ENCODE data around the gene NFASC.

Gene NFASC

DNA sequence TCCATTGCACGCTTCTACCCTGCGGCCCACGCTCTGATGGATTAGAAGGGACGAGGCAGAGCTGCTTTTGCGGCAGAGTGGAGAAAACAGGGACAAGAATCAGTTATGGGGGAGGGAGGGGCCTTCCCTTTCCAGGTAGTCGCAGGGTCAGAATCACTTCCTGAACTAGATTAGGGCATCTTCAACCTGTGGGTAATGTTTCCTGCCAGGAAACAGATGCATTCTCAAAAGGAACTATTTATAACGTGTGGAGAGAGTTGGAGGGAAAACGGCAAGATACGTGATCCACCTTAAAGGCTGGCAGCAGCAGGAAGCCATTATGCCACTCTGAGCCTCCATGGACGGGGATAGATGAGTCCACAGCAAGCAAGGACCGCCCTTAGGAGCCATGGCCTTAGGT, 112.5 kb downstream of the NFASC start:
- no peak for DNase-seq (ENCODE audit: low spot score)

DNA sequence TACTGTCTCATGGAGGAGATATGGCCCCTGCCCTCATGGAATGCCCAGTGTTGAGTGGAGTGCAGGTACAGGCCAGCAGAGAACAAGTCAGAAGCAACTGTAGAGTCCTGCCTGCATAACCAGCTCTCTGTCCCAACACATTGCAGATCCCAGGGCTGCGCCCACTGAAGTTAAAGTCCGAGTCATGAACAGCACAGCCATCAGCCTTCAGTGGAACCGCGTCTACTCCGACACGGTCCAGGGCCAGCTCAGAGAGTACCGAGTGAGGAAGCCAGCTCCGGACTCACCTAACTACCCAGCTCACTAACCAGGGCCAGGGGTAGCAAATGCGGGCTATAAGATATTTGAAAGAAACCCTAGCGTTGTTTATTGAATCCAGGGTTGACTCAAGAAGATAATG, 113.2 kb downstream of the NFASC start:
- no peak for DNase-seq (ENCODE audit: low spot score)

DNA sequence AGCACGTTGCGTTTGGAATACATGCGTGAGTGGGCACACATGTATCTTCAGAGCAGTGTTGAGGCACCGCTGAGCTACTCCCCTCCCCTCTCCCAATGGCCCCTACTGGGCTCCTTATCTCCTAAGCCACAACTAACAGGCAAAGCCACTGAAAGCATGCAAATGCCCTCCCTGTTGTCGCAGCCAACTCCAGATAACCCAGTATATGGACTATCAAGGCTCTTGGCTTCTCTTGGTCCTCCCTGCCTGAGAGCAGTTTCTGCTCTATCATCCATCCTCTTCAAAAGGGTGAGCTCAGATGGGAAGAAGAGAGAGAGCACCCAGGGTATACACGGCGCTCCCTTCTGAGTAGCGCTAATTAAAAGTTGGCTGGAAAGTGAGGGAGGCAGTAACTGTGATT, 113.8 kb downstream of the NFASC start:
- DNase-seq (ENCODE audit: low spot score) = no peak

DNA sequence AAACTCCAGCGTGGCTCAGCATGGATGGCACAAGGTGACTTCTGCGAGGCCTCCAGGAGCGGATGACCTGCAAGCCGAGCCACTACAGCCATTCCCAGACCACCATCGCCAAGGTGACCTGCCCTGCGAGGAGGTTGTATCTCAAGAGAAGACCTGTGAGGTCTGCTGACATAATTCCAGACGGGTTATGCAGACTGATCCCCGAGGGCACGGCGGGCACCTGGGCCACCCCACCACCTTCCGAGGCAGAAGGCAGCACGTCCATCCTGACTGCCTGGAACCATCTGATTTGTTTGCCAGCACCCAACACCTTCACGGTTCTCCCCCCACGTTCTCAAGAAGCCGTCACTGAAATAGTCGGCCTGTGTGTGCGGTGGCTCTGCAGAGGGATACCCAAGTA, 115.5 kb downstream of the NFASC start:
- no peak for DNase-seq (ENCODE audit: low spot score)

DNA sequence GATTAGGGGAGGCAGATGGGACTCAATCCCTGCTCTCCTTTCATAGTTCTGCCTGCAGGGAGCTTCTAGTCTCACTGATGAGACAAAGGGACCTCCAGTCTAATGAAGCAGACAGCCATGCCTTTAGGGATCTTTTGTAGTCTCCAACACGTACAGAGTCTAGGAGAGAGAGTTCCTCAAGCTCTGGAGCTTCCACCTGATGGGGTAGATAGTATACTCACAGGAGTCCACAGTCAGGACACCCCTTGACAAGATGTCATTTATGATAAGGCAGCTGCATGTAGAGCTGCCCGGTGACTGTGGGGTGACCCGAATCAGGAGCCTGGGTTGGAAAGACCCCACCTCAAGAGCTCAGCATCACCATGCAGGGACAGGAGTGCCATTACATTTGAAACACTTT, 117.0 kb downstream of the NFASC start:
- no peak for DNase-seq (ENCODE audit: low spot score)

DNA sequence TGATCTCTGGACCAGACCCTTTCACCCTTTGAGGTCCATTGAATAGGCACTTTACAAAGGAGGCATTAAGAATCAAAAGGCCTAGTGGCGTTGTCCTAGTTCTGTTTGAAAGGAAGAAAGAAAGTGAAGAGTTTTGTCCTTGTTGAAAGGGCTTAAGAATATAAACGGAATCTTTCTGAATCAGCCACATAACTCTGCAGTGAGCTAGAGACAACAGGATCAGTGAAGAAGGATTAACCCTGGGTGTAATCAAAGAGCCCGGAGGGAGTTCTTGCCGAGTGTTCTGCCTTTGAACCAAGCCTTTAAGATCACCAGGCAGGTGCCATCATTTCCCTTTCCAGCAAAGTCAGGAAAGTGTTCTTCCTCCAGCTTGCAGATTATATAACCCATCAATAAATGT, 117.5 kb downstream of the NFASC start:
- DNase-seq (ENCODE audit: low spot score) = no peak

DNA sequence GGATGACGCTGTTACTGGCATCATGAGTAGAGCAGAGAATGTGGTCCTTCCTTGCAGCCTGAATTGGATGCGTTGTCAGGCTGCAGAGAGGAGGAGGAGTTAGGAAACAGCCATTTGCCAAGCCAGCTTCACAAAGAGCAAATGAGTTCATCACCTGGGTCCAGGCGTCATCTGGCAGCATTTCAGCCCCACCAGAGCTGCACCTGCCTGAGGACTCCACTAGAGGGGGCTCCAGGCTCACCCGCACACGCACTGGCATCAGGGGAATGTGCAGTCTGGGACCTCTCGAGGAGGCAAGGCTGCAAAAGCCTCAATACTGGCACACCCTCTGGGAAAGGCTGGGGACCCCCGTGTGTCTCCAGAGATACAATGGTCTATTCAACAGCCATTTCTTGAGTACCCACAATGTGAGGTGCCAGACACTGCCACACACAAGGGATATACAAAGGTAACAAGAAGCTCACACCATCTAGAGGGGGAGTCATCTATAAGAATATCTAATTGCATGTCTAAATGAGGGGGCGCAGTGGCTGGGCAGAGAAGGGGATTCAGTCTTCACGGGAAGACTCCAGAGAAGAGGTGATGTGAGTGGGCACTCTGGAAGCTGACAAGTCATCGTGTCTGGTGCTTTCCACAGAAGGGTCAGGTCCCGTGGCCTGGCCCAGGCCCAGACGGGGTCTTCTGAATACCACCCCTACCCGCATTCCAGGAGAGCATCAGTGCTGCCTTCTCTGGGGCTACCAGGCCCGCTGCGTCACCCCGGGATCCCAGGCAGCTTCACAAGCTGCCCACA, 118.8 kb downstream of the NFASC start:
- peak; percentile 92 for DNase-seq (ENCODE audit: low spot score)

DNA sequence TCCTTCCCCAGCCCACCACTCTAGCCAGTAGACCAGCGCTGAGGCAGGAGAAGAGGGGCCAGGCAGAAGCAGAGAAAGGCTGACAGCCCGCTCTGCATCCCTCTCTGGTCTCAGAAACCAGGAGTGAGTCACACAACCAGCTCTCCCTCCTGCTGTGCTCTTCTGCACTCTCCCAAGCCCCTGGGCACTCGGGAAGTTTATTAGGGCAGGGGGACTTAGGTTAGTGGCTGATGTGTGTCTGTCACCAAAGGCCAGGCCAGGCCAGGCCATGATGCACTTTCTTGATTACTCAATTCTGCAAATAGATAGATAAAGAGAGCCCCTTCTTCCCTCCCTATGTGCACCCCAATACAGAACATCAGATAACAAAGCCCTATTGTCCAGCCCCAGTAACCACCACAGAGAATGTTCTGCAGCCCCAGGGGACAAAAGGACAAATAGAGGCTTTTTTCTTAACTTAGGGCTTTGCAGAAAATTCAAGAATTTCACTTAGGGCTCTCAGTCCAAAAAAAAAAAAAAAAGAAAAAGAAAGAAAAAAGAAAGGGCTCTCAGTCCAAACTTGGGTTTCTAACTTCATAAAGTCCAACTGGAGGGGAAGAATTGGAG, 119.5 kb downstream of the NFASC start:
- DNase-seq (ENCODE audit: low spot score) = peak; percentile 80

DNA sequence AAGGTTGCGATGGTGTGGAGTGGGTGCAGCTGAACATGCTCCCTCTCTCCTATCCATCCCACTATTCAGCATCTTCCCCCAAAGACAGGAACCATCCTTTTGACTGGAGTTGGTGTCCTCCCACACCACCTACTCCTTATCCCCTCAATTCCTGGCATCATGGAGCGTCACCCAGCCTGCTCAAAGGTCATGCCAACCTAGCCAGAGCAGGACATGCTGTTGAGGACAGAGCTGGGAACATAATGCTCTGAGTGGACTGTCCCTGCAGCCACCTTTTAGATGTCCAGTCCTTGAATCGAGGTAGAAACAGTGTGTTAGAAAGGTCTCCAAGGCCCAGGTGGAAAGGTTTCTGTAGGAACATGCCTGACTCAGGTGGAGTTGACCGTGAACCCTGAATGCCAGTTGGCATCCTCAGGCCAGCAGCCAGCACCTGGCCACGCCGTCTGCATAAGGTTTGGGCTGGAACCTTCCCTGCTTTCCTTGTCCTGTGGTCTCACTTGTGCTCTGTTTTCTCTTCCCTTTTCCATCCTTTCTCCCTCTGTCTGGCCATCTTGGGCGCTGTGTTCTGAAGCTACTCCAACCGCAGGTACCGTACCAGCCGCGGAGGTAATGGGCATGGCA, 120.2 kb downstream of the NFASC start:
- no peak for DNase-seq (ENCODE audit: low spot score)

DNA sequence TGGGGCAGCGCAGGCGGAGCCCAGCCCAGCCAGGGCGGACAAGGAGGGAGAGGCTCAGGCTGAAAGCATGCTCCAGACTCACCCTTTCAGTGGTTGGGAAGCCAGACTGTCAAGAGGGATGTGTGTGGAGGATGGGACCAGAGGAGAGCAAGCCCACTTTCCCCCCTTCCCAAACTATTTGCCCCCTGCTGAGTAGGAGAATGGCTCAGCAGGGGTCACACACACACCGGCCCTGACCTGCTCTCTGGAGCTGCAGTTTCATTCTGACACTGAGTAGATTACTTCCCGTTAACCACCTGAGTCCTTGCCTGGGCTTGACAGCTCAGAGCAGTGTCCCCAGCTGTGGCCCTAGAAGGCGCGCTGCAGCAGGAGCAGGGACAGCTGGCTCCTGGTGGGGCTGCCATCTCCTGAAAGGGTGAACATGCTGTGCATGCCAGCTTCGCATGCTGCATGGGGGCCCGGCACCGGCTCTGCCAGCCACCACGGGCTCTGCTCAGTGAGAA, 120.7 kb downstream of the NFASC start:
- no peak for DNase-seq (ENCODE audit: low spot score)

DNA sequence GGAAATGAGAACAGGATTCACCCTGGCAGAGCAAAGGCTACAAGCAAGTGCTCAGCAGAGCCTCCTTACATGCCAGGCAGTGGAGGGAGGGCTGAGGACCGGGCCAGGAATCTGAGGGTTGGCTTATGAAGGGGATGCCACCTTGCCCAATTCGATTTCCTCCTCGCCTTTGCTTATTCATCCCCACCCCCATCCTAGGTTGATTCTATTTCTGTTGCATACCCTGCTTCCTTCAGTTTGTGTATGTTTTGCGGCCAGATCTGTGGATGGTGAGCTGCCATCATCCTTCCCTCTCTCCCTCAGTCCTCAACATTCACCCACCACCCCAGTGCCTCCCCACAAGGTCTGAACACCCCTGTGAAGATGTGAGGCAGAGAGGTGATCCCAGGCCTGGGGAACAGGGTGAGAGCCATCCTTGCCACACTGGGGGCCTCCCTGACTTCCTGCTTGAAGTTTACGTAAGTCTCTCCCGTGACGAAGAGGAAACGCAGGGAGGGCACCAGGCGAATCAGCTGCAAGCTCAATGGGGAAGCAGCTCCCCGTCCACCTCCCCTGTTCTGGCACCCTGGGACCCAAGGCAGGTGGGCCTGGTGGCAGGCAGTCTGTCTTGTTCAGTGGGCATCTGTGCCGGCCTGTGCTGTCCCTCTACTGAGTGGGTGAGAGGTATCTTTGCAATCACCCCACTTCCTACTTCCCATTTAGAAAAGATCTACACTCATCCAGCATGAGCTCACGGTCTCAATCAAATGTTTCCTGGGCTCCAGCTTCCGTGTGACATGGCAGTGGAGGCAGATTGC, 121.7 kb downstream of the NFASC start:
- peak; percentile 46 for DNase-seq (ENCODE audit: low spot score)

DNA sequence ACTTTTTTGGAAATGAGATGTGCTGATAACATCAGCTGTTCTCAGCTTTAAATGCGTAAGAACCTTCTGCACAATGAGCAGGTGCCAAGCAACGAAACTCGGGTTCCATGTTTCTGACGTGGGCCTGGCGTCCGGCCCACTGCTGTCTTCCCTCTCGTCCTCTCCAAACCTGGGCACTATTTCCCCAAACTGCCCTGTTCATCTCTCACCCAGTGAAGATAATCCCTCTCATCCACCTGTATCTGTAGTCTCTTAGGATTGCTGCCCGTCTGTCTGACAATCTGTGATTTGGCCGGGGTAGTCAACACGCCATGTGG, 122.3 kb downstream of the NFASC start:
- DNase-seq (ENCODE audit: low spot score) = no peak

DNA sequence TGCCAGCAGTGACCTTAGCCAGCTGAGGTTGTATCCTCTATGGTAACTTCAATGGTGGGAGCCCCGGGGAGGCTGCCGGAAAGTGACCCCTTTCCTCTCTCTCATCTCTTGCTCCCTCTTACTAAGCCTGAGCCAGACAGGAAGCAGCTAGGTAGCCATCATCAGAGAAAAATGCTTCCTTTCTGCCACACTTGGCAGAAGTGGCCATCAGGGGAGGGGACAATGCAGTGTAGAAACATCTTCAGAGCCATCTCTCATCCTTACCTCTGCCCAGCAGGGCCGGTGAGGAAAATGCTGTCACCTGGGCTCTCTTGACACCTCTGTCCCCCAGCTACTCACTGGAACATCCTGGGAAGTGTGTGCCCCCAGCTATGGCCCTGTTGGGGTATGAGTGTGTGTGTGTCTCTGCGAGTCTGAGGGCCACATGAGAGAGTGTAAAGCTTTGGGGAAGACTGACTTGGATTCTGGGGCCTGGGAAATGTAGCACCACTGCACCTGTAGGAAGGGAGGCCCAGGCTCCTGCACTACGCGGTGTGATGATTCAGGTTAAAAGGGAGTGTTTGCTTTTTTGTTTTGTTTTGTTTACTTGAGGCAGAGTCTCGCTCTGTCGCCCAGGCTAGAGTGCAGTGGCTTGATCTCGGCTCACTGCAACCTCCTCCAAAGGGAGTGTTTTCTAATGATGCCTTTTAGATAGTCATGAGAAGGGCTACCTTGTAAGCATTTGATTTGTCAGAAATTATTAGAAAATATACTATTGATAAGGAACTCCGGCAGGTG, 123.6 kb downstream of the NFASC start:
- DNase-seq (ENCODE audit: low spot score) = no peak

DNA sequence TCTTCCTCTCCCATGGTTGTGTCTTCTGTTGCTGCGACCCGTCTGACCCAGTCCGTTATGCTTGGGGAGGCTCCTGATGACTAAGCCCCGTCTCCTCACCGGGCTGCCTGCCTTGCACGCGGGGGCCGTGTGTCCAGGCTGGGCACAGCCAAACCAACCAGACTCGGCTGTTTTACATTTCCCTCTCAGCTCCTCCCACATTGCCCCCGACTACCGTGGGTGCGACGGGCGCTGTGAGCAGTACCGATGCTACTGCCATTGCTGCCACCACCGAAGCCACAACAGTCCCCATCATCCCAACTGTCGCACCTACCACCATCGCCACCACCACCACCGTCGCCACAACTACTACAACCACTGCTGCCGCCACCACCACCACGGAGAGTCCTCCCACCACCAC, 126.3 kb downstream of the NFASC start:
- DNase-seq (ENCODE audit: low spot score) = no peak

DNA sequence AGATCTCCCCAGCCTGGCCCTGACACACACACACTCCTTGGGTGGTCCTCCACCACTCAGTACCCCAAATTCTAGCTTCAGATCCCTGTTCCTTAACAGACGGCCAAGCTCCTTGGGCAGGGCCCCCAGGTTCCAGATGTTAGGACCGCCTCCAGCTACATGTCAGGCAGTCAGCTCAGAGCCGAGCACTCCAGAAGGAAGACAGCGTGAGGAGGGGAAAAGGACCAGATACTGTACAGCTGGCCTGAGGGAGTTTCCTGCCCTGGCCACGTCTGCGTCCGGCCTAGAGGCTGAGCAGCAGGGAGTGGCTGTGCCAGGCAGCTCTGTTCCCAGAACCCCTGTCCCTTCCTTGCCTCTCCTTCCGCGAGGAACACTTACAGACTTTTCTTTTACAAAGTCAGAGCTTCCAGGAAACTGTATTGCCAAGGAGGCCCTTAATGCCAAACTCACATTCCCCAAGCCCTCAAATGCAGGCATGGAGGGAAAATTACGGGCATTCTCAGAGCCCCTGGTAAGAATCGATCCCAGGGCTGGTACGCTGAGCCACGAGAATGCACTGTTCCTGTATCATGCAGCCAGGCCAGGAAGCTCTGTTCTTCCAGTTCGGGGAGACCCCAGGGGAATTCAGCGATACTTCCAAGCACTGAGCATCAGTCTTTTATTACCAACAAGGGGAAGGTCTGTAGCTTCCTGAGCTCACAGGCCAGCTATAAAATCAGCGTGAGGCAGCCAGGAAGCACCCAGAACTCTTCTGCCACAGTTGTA, 127.1 kb downstream of the NFASC start:
- no peak for DNase-seq (ENCODE audit: low spot score)

DNA sequence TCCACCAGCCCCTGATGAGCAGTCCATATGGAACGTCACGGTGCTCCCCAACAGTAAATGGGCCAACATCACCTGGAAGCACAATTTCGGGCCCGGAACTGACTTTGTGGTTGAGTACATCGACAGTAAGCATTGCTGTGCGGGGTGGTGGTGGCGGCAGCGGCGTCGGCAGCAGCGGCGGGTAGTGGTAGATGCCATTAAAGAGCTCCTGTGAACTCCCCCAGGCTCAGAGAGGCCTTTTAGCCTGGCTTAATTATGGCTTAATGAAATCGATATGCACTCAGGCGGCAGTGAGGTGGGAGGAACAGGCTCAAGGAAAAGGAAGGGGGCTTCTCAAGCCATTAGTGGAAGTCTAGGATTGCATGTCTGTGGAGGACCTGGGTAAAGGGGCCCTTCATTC, 130.5 kb downstream of the NFASC start:
- no peak for DNase-seq (ENCODE audit: low spot score)

DNA sequence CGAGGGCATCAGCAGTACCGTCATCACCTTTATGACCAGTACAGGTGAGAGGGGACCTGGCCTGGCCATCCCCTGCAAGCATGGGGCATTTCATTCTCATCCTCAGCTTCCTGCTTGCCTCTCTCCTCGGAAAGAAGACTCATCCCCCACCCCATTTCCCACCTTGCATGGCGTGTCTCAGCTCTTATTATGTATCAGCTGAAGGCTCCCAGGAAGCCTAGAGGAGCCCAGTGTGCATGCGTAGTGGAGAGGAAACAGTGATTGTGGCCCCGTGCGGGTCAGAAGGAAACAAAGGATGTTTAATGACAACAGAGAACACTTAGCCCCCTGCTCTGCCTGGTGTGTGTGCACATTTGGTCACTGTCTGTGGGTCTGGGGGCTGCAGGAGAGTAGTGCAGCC, 132.0 kb downstream of the NFASC start:
- no peak for DNase-seq (ENCODE audit: low spot score)

DNA sequence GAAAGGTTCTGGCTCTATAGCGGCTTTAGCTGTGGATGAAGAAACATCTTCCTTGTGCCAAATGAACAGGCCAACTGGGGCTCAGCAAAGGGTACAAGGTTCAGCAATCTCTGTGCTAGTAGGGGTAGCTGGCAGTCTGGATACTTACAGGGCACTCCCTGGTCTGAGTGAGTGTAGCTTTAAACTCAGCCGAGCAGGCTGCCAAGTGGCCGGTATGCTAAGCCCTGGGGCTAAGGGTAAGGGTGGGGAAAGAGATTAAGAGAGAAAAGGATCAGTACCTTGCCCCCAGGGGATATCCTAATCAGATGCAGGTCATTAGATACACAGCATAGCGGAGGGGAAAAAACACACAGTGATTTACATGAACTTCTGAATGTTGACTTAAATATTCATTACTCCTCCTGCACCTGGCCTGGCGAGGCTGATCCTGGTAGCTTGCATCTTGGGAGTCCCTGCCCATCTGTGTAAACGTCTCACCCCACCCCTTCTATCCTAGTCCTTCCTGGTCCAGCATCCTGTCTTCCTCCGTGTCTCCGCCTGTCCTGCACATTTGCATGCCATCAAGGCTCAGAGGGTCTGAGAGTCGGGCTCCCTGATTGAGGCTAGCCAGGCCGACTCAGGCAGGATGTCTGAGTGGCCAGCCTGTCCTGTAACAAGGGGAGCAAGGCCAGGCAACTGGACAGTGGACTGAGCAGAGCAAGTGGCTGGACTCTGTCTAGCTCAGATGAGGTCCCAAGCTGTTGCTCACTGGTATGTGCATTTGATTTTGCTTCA, 132.9 kb downstream of the NFASC start:
- DNase-seq (ENCODE audit: low spot score) = no peak

DNA sequence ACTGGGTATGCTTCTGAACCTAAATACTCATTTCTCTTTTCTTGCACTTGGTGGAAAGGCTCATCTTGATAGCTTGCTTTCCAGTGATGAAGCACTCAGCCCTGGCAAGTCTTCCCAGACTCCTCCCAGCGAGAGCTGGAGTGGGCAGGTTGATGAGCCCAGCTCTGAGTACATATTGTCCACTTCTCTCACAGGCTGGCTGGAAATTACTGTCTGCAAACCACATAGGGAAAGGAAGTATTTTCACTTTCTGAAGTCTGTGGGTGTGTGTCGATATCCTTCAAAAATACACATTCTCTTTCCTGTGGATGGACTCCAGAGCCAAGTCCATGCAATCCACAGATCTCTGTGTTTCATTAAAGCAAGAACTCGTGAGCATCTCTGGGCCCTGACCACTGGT, 133.7 kb downstream of the NFASC start:
- DNase-seq (ENCODE audit: low spot score) = no peak

DNA sequence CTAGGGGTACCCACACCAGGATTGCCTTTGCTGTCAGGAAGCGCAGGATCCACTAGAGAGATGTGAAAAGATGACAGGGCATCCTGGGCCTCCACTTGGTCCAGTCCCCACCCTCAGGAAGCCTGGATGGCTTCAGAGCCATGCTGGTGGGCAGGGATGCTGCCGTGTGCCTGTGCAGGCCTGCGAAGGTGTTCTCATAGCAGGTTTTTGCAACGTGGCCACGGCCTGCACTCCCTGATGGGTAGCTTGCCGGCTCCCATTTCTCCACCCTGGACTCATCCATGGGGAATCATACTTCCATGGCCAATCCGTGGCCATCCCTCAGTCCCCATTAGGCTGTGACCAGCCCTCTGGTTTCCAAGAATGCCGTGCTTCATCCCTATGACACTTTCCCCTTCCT, 138.2 kb downstream of the NFASC start:
- no peak for DNase-seq (ENCODE audit: low spot score)

All from Ammon's horn (tissue), 1 donor.